Natural killer cell (primary cell): ENCODE results near the gene INTS15. TPM values are rescaled to one million over a fixed set of nuclear protein-coding genes. Genes with fewer than 3 reads are reported as not detected.

Source experiments
- ATAC-seq, 3 donors: fragments of 150-1000 bp in 2 of 3; fragments of 200-7000 bp in 1 of 3; cut with Tn5 transposase; 1 replicate in 1 of 3; 2 replicates in 2 of 3; pipeline ENCODE4 v1.10.0; 2021; ENCODE audit warnings: mild to moderate bottlenecking in 2 of 3, moderate library complexity in 2 of 3
- DNase-seq, 2 donors: peaks; one replicate each; pipeline versions ENCODE4 v3.0.0 to v3.0.0-alpha.2; 2013 to 2021; ENCODE audit warnings: mixed read lengths in 1 of 2
- H3K27ac ChIP-seq: one replicate; pipeline ENCODE4 v1.5.1; 2013; ENCODE audit warnings: mild to moderate bottlenecking, low read length
- H3K27me3 ChIP-seq: one replicate; pipeline ENCODE4 v1.6.1; 2013; ENCODE audit warnings: low read length; ENCODE audit not compliant: control insufficient read depth, insufficient read depth
- H3K36me3 ChIP-seq: one replicate; pipeline ENCODE4 v1.6.1; 2013; ENCODE audit warnings: low read length; ENCODE audit not compliant: control insufficient read depth, insufficient read depth
- H3K4me1 ChIP-seq: one replicate; pipeline ENCODE4 v1.6.1; 2013; ENCODE audit warnings: low read length; ENCODE audit not compliant: control insufficient read depth, insufficient read depth
- H3K4me3 ChIP-seq: one replicate; pipeline ENCODE4 v1.5.1; 2013; ENCODE audit warnings: low read length
- H3K9me3 ChIP-seq: one replicate; pipeline ENCODE4 v1.6.1; 2013; ENCODE audit warnings: low read length; ENCODE audit not compliant: control insufficient read depth, insufficient read depth
- H3K27ac Mint-ChIP-seq, 2 donors: one replicate each; pipeline ENCODE4 v1.8.0; 2022; ENCODE audit warnings: mild to moderate bottlenecking in 2 of 2, mixed read lengths in 2 of 2, moderate library complexity in 1 of 2
- H3K27me3 Mint-ChIP-seq, 2 donors: one replicate each; pipeline ENCODE4 v1.8.0; 2022; ENCODE audit warnings: low read depth in 2 of 2, mixed read lengths in 2 of 2
- H3K36me3 Mint-ChIP-seq: one replicate; pipeline ENCODE4 v1.8.0; 2022; ENCODE audit warnings: mixed read lengths
- H3K4me1 Mint-ChIP-seq, 2 donors: one replicate each; pipeline ENCODE4 v1.8.0; 2022; ENCODE audit warnings: mixed read lengths in 2 of 2
- H3K4me3 Mint-ChIP-seq: one replicate; pipeline ENCODE4 v1.8.0; 2022; ENCODE audit warnings: mild to moderate bottlenecking, moderate library complexity, mixed read lengths
- H3K9me3 Mint-ChIP-seq, 2 donors: one replicate each; pipeline ENCODE4 v1.8.0; 2022; ENCODE audit warnings: mixed read lengths in 2 of 2
- WGBS: methylation state at CpG from one replicate; pipeline ENCODE4 v1.1.7; 2013; ENCODE audit warnings: missing lambda C conversion rate; ENCODE audit not compliant: insufficient coverage; 5-methylcytosine and 5-hydroxymethylcytosine counted together
- intact Hi-C: fragments of 100-400 bp; cut with micrococcal nuclease; formaldehyde crosslinking; loops from one replicate; pipeline ENCODE4 v1.14.2; 2022
- total RNA-seq, 4 donors: library from RNA; stranded (reverse); fragments of 120-200 nt in 1 of 4; gene quantifications; one replicate each; pipeline versions ENCODE4 v1.2.3 to v1.2.4, GENCODE V29; 2013 to 2022
- TF ChIP-seq, protein P1 (sequence below): fragments of 200-600 bp; IDR thresholded peaks from one replicate; pipeline ENCODE4 v1.8.0; 2022; ENCODE audit warnings: antibody characterized with exemption

The INTS15 gene
- total RNA-seq, 3 donors from 2014 or later (not counting 1 experiment from before 2014, with no cell fraction given) = 47.5 to 70.1 (median 60.7) TPM

- Histone ChIP-seq H3K4me1 (no peaks in the 10 kb centered on the region), H3K4me3 (no peak overlapping the region), H3K27me3 (no peaks in the 10 kb centered on the region), H3K36me3 (peaks cover 23% of the 10 kb centered on the region), H3K9me3 (no peaks in the 10 kb centered on the region), H3K27ac (no peak overlapping the region)
- no peak overlapping the region for H3K27ac Mint-ChIP-seq
- H3K36me3 Mint-ChIP-seq = no peaks in the 10 kb centered on the region
- intact Hi-C loops = no loop called here
- WGBS = 98% methylated on average over 32 of the region's 32 CpGs
- TF ChIP-seq, protein P1, sequence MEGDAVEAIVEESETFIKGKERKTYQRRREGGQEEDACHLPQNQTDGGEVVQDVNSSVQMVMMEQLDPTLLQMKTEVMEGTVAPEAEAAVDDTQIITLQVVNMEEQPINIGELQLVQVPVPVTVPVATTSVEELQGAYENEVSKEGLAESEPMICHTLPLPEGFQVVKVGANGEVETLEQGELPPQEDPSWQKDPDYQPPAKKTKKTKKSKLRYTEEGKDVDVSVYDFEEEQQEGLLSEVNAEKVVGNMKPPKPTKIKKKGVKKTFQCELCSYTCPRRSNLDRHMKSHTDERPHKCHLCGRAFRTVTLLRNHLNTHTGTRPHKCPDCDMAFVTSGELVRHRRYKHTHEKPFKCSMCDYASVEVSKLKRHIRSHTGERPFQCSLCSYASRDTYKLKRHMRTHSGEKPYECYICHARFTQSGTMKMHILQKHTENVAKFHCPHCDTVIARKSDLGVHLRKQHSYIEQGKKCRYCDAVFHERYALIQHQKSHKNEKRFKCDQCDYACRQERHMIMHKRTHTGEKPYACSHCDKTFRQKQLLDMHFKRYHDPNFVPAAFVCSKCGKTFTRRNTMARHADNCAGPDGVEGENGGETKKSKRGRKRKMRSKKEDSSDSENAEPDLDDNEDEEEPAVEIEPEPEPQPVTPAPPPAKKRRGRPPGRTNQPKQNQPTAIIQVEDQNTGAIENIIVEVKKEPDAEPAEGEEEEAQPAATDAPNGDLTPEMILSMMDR = no peak
- H3K4me3 Mint-ChIP-seq = no peak overlapping the region
- no peaks in the 10 kb centered on the region for H3K4me1 Mint-ChIP-seq
- H3K9me3 Mint-ChIP-seq = no peaks in the 10 kb centered on the region
- DNase-seq (no peak), ATAC-seq (no peak)
- no peaks in the 10 kb centered on the region for H3K27me3 Mint-ChIP-seq
Measured at GRCh38 chr7:6651851-6652445, 62.1 kb downstream of the INTS15 start.

DNA sequence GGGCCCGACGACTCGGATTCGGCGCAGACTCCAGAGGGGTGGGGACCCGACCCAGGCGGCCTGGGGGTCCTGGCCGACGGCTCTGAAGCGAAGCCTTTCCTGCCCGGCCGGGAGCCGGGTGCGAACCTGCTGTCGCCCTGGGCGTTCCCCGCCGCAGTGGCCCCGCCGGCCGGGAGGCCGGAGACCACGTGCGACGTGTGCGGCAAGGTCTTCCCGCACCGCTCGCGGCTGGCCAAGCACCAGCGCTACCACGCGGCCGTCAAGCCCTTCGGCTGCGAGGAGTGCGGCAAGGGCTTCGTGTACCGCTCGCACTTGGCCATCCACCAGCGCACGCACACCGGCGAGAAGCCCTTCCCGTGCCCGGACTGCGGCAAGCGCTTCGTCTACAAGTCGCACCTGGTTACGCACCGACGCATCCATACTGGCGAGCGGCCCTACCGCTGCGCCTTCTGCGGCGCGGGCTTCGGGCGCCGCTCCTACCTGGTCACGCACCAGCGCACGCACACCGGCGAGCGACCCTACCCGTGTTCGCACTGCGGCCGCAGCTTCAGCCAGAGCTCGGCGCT is 62.7 kb downstream of the INTS15 start:
- TF ChIP-seq, protein P1 = no peak
- Histone ChIP-seq H3K4me3 (no peak overlapping the region), H3K9me3 (no peaks in the 10 kb centered on the region), H3K4me1 (no peaks in the 10 kb centered on the region), H3K27me3 (no peaks in the 10 kb centered on the region), H3K36me3 (peaks cover 21% of the 10 kb centered on the region), H3K27ac (no peak overlapping the region)
- Mint-ChIP-seq H3K27ac (no peak overlapping the region), H3K9me3 (no peaks in the 10 kb centered on the region), H3K36me3 (no peaks in the 10 kb centered on the region), H3K27me3 (no peaks in the 10 kb centered on the region), H3K4me3 (no peak overlapping the region), H3K4me1 (no peaks in the 10 kb centered on the region)
- DNase-seq = no peak
- intact Hi-C loops = no loop called here
- 98% methylated on average over 75 of the region's 75 CpGs for WGBS
- ATAC-seq = no peak

GRCh38 chr7:6653071-6654003 is 63.5 kb downstream of the INTS15 start:
- Mint-ChIP-seq H3K36me3 (no peaks in the 10 kb centered on the region), H3K4me1 (no peaks in the 10 kb centered on the region), H3K27ac (no peak overlapping the region), H3K27me3 (no peaks in the 10 kb centered on the region), H3K9me3 (no peaks in the 10 kb centered on the region), H3K4me3 (no peak overlapping the region)
- no peak for DNase-seq
- Histone ChIP-seq H3K4me3 (no peak overlapping the region), H3K27me3 (no peaks in the 10 kb centered on the region), H3K27ac (no peak overlapping the region), H3K4me1 (no peaks in the 10 kb centered on the region), H3K9me3 (no peaks in the 10 kb centered on the region), H3K36me3 (peaks cover 21% of the 10 kb centered on the region)
- no peak for ATAC-seq
- 98% methylated on average over 146 of the region's 146 CpGs for WGBS
- TF ChIP-seq, protein P1 = no peak
- intact Hi-C loops = no loop called here
